GM18873 (cell line): ENCODE results near the gene RASGRP2.

Source experiments
- ATAC-seq: cut with Tn5 transposase; IDR thresholded peaks from one replicate; pipeline ENCODE4 v1.9.1; 2021; ENCODE audit warnings: mild to moderate bottlenecking, moderate library complexity, moderate number of reproducible peaks; ENCODE audit not compliant: unreplicated experiment, low FRiP score

RASGRP2 gene

DNA sequence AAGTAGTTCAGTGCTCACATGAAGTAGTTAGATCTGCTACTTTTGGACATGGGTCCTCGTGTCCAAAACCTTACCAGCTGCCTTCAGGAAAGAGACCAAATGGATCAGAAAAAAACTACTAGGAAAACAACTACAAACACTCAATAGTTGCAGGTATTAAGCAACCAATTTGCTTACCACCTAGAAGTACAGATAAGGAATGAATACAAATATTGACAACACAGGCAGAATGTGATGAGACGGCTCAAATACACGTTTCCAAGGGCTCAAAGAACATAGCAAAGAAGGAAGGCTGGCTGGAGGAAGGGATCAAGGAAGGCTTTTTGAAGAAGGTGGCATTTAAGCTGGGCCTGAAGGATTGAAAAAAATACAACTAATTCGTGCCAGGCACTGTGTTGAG is 62.8 kb downstream of the RASGRP2 start:
- ATAC-seq, result no peak

DNA sequence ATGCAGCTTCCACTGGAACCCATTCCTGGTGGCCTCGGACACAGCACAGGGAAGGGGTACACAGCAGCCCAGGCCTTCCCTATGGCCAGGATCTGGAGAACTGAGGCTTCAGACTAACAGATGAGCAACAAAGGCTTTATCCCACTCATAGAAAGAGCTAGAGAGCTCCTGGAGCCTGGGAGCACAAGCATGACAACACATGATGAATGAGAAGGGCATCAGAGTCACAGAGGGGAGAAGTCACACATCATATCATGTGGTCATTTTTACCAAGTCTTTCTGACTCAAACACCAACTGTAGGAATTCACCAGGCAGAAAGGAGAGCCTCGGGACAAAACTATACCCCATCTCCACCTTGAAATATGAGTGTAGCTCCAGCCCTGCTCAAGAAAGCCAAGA is 64.1 kb downstream of the RASGRP2 start:
- ATAC-seq, result no peak

DNA sequence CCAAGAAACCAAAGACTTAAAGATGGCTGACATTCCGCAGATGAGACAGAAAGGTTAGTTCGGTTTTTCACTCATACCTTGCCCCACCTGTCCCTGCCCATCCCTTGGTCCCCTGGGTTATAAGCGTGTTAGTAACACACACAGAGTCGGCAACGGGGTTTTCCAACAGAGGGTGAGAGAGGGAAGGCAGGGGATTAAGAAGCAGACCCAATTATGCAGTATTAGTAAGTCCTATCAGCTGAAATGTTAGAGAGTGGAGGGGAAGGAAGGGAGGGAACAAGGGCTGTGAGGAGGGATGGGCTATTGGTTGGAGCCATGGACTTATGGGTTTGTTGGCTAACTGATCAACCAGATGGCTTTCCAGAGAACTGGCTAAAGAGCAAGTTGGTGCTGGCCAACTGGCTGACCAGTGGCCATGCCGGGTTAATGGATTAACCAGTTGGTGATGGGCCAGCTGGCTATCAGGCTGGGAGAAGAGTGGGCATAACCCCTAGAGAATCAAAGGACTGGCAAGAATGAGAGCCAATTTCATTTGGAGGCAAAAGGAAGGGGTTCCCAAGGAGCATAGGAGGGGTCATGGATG is 66.4 kb downstream of the RASGRP2 start:
- no peak for ATAC-seq
